A549 treated with CpdA at 1 μM for 4 hours (cell line): ENCODE results near the gene CCDC134. TPM values are rescaled to one million over a fixed set of nuclear protein-coding genes. Genes with fewer than 3 reads are reported as not detected.

Source experiments
- total RNA-seq: library from RNA; stranded (reverse); fragments of 200-300 nt; extraction: Qiagen RNA extraction; gene quantifications from 5 replicates; pipeline ENCODE4 v1.2.3, GENCODE V29; 2022; ENCODE audit warnings: low read depth

Gene CCDC134
- 3.3 to 4.1 TPM (median 3.6 TPM) in 5 replicates for total RNA-seq

DNA sequence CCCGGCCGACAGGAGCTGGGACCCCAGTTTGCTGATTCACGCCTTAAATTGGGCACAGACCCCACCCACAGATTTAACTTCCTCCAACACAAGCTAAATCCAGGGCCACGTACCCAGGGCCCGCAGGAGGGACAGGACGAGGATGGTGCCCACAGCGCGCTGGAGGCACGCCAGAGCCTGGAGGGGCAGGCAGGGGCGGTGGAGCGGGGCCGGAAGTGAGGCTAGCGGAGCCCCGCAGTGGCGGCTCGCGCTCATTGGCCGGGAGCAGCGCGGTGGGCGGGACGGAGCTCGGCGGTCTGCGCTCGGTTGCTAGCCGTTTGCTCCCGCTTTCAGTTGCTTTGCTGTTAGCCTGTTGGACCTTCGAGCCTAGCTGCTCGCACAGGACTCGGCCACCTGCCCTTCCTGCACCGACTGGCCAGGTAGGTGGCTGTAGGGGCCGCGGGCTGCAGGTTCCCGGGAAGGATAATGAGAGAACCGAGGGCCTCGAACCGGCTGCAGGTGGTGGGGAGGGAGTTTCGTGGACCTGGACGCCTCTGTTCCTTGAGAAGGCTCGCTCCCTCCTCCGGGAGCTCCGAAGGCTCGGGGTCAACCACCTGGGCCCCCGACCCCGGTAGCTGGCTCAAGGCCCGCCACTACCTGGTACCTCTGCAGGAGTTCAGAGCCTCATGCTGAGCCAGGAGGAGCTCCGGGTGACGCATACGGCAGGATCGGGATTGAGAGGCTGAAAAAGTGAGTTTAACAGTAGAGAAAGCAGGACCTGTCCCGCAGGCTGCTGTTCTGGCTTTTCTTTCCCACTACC, at the start of gene CCDC134:
TSS of gene CCDC134 (plus strand) at position 332 of the 799 bp plus-strand sequence. CDS start 8,212 bp downstream, outside the sequence.

GRCh38 chr22:41832553-41833368, 32.3 kb downstream of the CCDC134 start, which contains the start of gene SREBF2:
SREBF2 (plus strand) TSS chr22:41833105; CDS start chr22:41833271, 166 bp downstream.

Other genes starting within 250 kb of the CCDC134 start
- 1.9 to 3.6 TPM (median 2.2 TPM) in 5 replicates for gene CSDC2, start 239.7 kb upstream of the CCDC134 start, total RNA-seq
- 24.4 to 29.8 TPM (median 28.7 TPM) in 5 replicates for gene PMM1, start 210.8 kb upstream of the CCDC134 start, total RNA-seq
- gene DESI1, start 179.6 kb upstream of the CCDC134 start, total RNA-seq = 15.4 to 19.4 TPM (median 16.3 TPM) in 5 replicates
- 292 to 348 TPM (median 308 TPM) in 5 replicates for gene XRCC6, start 179.4 kb upstream of the CCDC134 start, total RNA-seq
- 104 to 216 TPM (median 183 TPM) in 5 replicates for gene SNU13, start 111.8 kb upstream of the CCDC134 start, total RNA-seq
- gene MEI1, start 101.2 kb upstream of the CCDC134 start, total RNA-seq = not detected in 5 replicates
- gene SREBF2, start 32.4 kb downstream of the CCDC134 start, total RNA-seq = 24.4 to 32.7 TPM (median 29.5 TPM) in 5 replicates
- gene SHISA8, start 114.4 kb downstream of the CCDC134 start, total RNA-seq = 0.13 to 0.19 TPM (median 0.15 TPM) in 4 of 5 replicates, not detected in the other
- gene TNFRSF13C, start 126.1 kb downstream of the CCDC134 start, total RNA-seq = 0.13 to 0.30 TPM (median 0.21 TPM) in 5 replicates
- 25.6 to 40.3 TPM (median 36.6 TPM) in 5 replicates for gene CENPM, start 146.5 kb downstream of the CCDC134 start, total RNA-seq
- 1.3 to 1.5 TPM (median 1.4 TPM) in 5 replicates for gene SEPTIN3, start 168.8 kb downstream of the CCDC134 start, total RNA-seq
- 0.09 TPM in 1 of 5 replicates, not detected in the others for gene WBP2NL, start 198.1 kb downstream of the CCDC134 start, total RNA-seq